Stimulated activated CD4-positive, alpha-beta T cell treated with anti-CD3 and anti-CD28 coated beads, Interleukin-4, amount 100 ng/mL, for 1 hour (primary cell): Measurements from ENCODE around the gene GMPR2.
A peak's percentile ranks its signal among the peaks of the same experiment; 100 is the strongest.
"Not testable (repeated sequence)": the region's sequence is repeated elsewhere in the genome, so short reads cannot be mapped to it uniquely, and the experiment has no call there.

Experiments used
- DNase-seq: peaks from one replicate; pipeline ENCODE4 v3.0.0-alpha.2; 2020

The GMPR2 gene

DNA sequence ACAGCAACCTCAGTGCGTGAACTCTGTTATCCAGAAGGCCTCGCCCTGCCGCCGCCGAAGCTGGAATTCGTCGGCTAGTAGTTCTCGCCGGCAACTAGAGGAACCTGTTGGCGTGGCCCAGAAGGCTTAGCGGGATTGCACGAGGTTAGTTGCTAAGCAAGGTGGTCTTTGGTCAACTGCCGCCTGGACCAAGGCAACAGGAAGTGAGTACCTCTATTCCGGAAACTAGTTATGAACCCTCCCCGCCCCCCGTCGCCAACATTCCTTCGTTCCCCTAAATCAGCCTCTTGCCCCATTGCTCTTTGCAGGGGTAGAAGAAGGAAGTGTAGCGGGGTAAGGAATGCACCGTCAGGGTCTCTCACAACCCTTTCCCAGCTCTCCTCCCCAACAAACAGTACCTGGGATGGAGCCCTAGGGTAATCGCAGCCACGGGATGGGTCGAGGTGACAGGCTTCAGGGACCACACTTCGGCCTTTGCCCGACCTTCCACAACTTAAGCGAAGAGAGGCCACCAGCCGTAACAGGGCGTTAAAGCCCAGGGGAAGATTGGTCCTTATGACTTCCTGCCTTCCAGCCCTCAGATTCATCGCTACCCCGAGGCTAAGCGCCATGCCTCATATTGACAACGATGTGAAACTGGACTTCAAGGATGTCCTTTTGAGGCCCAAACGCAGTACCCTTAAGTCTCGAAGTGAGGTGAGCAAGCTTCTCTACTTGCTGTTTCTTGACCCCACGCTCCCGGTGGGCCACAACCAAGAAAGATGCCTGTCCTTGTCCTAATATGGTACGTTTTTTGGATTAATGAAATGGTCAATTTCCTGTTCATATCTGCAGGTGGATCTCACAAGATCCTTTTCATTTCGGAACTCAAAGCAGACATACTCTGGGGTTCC lies at the start of gene GMPR2:
TSS of gene GMPR2 (plus strand) at position 285 of the 893 bp plus-strand sequence. CDS start at position 610, 325 bp downstream.
- DNase-seq = no peak

DNA sequence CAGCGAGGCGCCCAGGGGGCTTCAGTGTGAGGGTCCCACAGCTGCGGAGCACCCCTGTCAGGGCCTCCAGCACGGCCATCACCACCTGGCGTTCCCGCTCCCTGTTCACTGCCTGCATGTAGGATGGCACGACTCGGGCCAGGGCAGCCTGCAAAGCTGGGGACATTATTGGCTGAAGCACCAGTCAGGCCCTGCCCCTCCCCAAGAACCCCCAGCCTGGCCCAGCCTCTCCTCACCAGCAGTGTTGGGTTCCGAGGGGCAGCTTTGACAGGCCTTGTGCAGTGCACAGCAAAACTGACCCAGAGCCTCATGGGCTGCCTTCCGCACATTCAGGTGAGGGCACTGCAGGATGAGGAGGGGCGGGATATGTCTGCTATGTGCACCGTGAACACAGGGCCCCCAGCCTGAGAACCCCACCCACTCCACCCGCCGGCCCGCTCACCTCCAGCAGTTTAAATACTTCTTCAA lies 49.7 kb upstream of the GMPR2 start:
- DNase-seq = no peak

DNA sequence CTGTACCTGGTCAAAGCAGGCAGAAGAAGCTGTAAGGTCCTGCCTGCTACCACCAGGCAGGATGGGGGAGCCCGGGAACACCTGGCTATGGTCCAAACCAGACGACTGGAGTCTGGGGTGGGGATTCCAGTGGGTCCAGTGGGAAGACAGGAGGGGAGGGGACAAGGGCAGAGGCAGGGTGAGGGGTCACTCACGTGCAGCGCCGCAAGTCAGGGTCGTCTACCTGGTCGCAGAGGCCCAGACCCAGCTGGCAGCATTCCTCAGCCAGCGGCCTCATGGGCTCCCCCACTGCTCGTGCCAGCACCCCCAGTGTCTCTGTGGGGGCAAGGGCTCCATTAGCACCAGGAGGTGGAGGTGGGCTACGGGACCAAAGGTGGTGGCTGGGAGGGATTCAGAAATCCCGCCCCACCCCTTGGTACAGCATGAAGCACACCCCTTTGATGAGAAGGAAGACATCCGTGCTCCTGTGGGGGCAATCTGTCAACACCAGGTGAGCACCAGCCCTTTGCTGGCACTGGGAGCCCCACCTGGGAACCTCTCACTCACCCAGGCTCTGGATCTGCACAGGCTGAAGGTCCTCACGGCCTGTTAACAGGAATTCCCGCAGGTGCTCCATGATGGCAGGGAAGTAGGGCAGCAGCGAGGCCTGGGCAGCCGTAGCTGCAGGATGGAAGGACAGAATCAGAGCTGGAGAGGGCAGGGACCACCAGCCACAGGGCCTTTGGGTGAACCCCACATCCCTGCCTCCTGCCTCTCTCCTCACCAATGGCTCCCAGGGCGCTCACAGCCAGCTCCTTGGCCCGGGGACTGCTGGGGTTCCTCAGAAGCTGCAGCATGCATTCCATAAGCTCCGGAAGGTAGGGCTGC lies 48.4 kb upstream of the GMPR2 start:
- DNase-seq = no peak

DNA sequence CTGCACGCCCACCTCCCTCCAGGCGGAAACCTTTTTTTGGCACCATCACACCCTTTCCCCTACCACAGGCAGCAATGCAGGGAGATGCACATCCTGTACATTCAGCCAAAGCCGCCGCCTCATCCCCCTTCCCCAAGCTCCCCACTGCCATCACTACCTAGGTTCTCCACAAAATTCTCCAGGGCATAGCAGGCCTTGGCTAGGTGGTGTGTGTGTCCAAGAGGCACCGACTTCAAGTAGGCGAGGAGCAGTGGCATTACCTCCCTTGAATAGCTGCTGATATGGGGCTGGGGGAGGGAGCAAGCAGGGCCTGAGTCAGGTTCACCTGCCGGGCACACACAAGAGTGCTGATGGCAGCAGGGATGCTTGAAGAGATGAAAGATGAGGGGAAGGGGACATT lies 47.7 kb upstream of the GMPR2 start:
- no peak for DNase-seq

DNA sequence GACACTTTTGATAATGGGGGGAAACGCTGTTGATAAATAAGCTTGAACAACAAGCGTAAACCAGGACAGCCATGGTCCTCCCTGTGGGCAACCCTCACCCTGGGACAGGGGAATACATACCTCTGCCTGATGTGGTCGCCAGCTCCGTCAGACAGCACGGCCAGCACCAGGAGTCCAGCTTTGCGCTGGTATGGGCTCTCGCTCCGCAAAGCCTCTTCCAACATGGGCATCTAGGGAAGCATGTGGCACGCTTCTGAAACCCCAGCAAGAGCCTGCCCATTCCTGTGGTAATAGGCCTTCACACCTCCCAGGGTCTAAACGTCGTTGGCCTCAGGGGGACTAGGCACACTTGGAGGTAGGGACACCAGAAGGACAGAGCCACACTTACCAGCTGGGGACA lies 47.0 kb upstream of the GMPR2 start:
- no peak for DNase-seq

DNA sequence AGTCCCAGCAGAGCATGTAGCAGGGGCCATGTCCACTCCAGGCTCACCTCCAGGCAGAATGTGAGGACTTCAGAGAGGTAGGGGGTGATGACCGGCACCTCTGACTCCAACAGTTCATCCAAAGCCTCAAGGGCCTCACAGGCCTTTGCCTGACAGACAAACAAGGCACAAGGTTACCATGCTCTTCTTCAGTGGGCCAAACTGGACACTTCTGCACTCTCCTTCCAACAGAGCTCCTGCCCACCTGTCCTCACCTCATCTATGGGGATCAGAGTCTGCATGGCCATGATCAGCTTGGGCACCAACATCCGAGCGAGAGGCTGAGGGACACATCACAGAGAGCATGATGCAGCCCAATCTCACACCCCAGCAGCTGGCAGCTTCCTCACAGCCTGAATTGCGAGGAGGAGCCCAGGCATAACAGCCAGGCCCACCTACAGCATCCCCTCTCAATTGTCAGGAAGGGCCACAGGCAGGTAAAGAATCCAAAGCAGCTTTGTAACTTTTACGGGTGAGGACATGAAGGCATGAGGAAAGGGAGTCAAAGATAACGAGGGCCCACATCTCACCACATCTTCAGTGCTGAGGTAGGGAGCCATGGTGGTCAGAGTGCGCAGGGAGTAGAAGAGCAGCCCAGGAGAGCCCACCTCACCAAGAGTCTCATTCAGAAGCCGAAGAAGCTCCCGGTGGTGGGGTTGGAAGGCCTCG lies 45.7 kb upstream of the GMPR2 start:
- DNase-seq = no peak

DNA sequence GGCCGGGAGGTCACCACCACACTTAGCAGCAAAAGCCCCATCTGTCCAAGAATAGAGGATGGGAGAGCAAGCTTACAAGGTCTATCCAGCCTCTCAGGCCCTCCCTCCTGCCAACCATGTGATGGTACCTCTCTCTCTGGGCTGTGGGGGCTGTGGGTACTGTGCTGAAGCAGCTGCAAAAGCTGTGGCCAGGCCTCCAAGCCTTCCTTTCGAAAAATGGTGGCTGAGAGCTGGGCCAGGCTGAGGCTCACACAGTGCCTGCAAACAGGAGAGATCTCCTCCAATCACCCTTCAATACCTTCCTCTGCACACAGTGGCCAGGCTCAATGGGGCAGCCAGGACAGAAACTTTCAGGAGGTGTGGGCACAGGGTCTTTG lies 45.2 kb upstream of the GMPR2 start:
- DNase-seq = no peak

DNA sequence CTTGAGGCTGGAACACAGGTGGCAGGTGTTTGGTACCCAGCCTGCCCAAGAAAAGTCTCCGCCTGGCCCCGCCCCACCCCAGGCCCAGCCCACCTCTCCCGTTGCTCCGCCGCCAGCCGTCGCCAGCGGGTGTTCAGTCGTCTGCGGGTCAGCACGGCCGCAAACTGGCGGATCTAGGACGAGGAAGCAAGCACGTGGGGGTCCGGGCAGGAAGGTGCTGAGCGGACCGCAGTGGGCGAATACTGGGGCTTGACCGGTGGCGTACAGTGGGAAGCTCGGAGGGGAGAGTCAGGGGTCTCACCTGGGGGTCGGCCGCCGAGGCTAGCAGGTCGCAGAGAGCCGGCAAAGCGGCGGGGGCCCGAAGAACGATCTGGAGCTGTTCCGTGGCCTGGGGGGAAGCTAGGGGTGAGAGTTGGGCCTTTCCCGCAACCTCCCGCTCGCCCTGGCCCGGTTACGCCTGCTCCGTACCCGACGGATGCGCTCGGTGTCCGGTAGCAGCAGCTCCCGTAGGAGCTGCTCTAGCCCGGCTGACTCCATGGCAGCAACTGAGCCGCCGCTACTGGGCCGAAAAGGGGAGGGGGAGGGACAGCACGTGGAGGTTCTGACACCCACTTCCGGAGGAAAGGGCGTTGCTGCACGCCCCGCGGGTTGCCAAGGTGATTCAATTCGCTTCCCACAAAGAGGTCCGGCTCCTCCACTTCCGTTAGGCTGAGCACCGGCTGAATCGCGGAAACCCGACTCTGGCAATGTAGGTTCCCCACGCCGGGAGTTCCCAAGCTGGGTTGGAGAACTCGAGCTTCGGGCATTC lies 44.3 kb upstream of the GMPR2 start, which contains the start of gene IPO4:
TSS of gene IPO4 (minus strand) at position 566 of the 808 bp plus-strand sequence. CDS start at position 537, 29 bp downstream.
- DNase-seq = peak; percentile 92

DNA sequence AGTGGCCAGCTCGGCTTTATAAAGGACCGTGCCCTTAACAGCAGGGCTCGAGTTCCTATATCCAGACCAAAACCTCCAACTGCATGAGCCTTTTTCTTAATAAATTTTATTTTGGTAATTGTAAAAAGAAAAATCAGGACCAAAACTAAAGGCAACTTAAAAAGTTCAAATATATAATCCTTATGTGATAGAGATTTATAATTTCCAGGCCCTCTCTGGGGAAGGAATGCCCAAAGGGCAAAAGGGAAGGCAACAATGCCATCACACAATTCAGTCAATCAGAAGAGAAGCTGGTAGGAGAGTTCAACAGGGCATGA lies 43.7 kb upstream of the GMPR2 start:
- no peak for DNase-seq

DNA sequence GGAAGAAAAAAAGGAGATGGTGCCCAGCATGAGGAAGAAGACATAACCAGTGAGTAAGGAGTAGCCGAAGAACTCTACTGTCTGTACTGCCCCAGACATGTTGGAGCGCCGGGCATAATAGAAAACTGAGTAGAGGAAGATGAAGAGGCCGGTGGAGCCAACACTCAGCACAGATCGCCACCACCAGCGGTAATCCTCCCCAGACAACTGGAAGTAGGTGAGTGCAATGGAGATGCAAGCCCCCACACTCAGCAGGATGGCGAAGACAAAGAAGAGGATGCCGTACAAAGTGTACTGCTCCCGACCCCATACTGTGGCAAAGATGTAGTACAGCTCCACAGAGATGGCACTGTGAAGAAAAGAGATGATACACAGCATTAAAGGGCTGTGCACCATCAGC lies 43.3 kb upstream of the GMPR2 start:
- no peak for DNase-seq

DNA sequence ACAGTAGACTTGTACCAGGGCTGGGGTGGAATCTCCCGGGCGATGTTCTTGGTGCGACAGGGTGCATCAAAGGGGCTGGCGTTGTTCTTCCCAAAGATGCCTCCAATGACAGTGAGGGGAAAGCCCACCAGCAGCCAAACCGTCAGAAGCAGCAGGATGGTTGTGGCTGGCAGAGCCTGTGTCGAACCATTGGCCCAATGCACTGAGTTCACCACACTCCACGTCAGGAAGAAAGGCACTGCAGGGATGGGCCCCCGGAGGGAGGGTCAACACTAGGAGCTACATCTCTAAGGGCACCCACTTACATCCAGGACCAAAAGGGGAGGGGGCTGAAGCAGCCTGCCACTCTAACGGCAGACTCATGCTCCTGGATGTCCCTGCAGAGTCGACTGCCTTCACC lies 42.3 kb upstream of the GMPR2 start:
- no peak for DNase-seq

DNA sequence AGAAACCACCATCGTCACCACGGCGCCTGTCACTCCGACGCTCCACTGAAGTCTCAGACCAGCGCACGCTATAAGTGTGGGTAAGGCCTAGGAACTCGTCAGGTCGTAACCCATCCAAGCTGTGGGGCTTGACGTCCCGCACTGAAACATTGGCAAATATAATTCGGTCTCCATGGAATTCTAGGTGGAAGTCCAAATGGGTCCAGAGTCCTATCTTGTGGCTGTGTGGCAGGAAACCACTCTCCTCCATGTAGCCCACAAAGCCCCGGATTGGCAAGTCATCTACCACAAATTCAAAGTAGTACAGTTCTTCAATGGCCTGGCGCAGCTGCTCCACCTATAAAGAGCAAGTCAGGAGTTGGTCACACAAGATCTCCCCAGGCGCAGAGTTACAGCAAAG lies 39.8 kb upstream of the GMPR2 start:
- no peak for DNase-seq

DNA sequence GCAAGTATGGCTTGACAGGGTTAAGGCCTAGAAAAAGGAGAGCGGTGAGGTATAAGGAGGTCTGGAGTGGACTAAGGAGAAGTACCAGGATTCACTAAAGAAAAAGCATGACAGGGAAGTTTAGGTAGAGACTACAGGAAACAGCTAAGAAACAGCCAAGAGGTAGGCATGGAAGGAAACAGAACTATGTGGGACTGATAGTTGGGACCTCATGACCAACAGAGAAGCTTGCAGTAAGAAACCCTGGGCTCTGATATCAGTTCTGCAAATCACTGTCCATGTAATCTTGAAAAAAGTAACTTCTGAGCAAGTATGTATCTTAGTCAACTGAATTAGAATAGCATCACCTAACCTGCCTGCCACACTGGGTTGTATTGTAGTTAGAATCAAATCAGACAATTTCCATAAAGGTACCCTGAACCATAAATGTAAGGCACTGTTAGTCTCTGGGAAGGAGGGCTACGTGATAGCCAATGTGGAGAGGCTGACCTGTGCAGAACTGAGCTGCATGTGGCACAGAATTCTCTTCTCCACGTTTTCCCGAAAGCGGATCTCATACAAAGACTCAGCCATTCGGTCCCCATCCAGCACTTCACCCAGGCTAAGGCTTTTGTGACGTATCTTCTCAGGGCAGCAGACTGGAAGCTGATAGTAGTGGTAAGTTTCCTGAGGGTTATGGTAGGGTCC lies 38.4 kb upstream of the GMPR2 start:
- no peak for DNase-seq

DNA sequence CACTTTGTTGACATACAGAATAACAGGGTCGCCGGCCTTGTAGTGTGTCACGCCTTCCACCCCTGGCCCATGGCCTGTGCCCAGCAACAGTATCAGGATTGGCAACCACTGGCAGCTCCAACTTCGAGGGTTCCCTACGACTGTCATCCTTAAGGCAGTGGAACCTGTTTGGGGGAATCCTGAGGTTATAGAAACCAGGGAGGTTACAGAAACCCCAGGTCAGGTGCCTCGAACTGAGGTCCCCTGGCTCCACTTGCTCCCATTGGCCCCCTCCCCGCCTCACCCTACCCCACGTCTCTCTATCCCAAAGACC lies 37.9 kb upstream of the GMPR2 start:
- no peak for DNase-seq

DNA sequence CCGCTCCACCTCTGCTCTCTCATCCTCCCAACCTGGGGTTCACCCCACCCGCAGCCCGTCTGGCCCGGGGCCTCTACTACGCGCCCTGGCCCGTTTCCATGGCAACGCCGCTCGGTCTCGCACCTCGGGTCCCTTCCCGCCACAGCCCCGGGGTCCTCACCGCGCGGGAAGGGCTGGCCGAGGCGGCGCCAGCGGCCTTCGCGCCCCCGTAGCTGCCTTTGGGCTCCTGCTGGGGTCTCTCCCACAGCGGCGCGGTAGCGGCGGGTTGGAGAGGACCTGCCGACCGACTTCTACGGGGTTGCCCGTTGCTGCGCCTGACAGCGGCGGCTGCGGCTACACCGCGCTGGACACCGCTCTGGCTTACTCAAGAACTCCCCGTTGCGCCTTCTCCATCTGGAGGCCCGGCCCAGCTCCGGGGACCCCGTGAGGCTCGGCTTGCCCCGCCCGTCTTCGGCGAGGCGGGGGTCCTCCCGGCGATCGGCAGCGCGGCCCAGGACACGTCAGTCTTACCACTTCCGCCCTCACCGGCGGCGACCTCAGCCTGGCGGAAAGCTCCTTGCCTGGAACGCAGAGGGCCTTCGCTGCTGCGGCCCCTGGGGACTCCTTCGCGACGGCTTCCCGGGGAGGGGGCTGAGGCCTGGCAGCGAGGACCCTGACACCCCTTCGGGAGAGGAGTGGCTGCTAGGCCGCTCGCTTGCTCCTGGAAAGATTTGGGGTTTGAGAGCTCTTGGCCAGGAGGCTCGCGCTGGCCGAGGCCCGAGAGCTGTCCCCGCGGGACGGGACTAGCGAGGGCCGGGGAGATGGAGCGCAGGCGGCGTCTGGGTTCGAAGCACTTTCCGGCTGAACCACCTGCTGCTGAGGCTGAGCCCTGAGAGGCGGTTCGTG lies 37.3 kb upstream of the GMPR2 start, which contains the start of gene TM9SF1:
TSS of gene TM9SF1 (minus strand) at position 256 of the 885 bp plus-strand sequence. CDS start 422 bp downstream, outside the sequence.
- peak; percentile 87 for DNase-seq

DNA sequence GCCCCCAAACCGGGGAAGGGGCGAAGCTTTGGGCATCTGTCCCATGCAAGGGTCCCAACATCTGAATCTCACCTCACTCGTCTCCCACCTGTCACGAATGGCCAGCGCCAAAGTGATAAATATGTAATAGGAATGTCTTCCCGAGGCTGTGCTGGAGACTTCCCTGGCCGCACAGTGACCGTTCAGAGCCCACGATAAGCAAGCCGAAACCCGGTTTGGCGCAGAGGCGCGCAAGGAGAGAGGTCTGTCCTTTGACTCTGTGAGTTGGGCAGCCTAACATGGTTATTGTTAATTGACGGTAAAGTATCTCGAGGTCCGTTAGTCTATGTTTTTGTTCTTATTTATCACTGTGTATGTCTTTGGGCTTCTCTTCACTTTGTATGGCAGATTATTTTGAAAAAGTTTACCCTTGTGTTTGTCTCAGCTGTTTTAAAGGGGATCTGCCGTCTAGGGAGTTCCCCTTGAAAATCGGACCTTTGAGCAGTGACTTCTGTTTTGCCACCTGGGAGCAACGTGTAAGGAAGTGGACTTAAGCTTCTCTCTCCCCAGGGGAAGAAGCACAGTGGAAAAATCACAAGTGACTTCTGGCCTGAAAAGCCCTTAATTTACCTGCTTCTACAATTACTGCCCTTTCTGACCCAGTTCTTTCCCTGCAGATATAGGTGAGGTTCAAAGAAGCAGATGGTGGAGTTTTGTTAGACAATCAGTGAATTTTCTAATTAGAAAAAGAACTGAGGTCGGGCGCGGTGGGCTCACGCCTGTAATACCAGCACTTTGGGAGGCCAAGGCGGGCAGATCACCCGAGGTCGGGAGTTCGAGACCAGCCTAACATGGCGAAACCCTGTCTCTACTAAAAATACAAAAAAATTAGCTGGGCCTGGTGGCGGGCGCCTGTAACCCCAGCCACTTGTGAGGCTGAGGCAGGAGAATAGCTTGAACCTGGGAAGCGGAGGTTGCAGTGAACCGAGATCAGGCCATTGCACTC lies 36.4 kb upstream of the GMPR2 start:
- DNase-seq = no peak

DNA sequence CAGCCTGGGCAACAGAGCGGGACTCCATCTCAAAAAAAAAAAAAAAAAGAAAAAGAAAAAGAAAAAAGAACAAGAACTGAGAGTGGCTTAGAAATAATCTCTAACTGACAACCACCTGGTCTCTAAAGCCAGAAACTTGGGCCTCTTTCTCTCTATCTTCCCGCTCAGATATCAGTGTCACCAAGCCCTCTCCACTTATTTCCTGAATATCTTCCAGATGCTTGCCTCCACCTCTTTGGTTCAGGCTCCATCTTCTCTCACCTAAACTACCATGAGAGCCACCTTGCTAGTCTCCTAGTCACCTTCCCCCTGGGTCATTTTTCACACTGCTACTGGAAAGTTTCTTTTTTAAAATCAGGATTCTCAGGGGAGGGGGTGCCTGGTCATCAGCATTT lies 35.7 kb upstream of the GMPR2 start:
- DNase-seq = no peak

DNA sequence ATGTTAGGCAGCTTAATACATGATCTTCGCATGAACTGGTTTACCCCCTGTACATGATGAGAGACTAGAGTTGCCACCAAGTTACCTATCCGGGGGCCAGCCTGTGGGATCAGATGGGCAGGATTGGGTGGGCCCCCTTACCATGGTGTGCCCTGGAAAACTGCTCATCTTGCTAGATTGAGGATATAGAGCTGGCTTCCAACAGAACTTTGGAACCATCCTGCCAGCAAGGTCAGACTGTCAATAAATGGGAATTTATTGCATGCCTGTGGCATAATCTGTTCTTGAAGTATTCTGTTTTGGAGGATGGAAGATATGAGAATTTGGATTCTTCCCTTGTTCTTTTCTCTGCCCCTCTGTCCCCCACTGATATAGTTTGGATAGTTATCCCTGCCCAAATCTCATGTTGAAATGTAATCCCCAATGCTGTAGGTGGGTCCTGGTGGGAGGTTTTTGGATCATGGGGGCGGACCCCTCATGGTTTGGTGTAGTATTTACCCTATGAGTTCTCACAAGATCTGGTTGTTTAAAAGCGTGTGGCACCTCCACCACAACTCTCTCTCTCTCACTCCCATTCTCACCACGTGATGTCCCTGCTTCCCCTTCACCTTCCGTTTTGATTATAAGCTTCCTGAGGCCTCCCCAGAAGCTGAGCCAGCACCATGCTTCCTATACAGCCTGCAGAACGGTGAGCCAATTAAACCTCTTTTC lies 33.8 kb upstream of the GMPR2 start:
- no peak for DNase-seq

DNA sequence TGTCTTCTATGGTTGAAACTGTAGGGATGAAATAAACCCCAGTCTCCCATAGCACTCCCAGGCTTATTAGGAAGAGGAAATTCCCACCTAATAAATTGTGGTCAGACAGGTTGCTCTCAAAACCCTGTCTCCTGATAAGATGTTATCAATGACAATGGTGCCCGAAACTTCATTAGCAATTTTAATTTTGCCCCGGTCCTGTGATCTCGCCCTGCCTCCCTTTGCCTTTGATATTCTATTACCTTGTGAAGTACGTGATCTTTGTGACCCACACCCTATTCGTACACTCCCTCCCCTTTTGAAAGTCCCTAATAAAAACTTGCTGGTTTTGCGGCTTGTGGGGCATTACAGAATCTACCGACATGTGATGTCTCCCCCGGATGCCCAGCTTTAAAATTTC lies 30.2 kb upstream of the GMPR2 start:
- DNase-seq = not testable (repeated sequence)
